Thyroid gland (tissue), 4 donors: ENCODE measurements around the gene ADCY10. TPM values are rescaled to one million over a fixed set of nuclear protein-coding genes. Genes with fewer than 3 reads are reported as not detected.

ENCODE experiments used
- DNase-seq, 2 donors: peaks; one replicate each; pipeline ENCODE4 v3.0.0-alpha.2; 2019
- H3K27ac ChIP-seq, 3 donors: fragments of 200-600 bp; sonication (generic); 1 replicate in 2 of 3; 2 replicates in 1 of 3; pipeline ENCODE4 v1.5.1; 2016 to 2019; ENCODE audit warnings: mild to moderate bottlenecking in 1 of 3, moderate library complexity in 1 of 3
- H3K27me3 ChIP-seq: fragments of 200-600 bp; sonication (generic); one replicate; pipeline ENCODE4 v1.5.1; 2019
- H3K36me3 ChIP-seq, 2 donors: fragments of 200-600 bp; sonication (generic); one replicate each; pipeline ENCODE4 v1.5.1; 2016 to 2019
- H3K4me1 ChIP-seq, 2 donors: fragments of 200-600 bp; sonication (generic); one replicate each; pipeline ENCODE4 v1.5.1; 2017 to 2019
- H3K4me3 ChIP-seq, 3 donors: fragments of 200-600 bp; sonication (generic); replicated peaks in 1 of 3; 1 replicate in 2 of 3; 2 replicates in 1 of 3; pipeline ENCODE4 v1.5.1; 2016; ENCODE audit warnings: mild to moderate bottlenecking in 1 of 3
- H3K9me3 ChIP-seq: fragments of 200-600 bp; sonication (generic); one replicate; pipeline ENCODE4 v1.5.1; 2017
- CTCF ChIP-seq, 6 experiments: fragments of 200-600 bp in 3 of 6; fragments of 450-650 bp in 3 of 6; sonication (generic) in 3 of 6; IDR thresholded peaks; one replicate each; pipeline ENCODE4 v1.5.1; 2016 to 2019; ENCODE audit warnings: antibody characterized with exemption in 6 of 6, mild to moderate bottlenecking in 2 of 6, inconsistent platforms in 1 of 6, moderate library complexity in 1 of 6
- POLR2A ChIP-seq, 2 donors: fragments of 450-650 bp; IDR thresholded peaks; one replicate each; pipeline ENCODE4 v1.6.1; 2017; ENCODE audit warnings: antibody characterized with exemption in 2 of 2, mild to moderate bottlenecking in 2 of 2, moderate library complexity in 1 of 2
- WGBS, 2 donors: methylation state at CpG; one replicate each; pipeline ENCODE4 v1.1.5; 2017; 5-methylcytosine and 5-hydroxymethylcytosine counted together
- intact Hi-C: fragments of 100-400 bp; cut with DNase I; formaldehyde crosslinking; loops from one replicate; pipeline ENCODE4 v1.15.1; 2023
- total RNA-seq, 4 donors: library from RNA; depleted of rRNA; stranded (reverse); fragments of >200 nt; gene quantifications; one replicate each; pipeline ENCODE4 v1.2.3, GENCODE V29; 2016

The ADCY10 gene
- total RNA-seq, 4 donors from 2014 or later: 0.15 to 0.45 (median 0.40) TPM; not detected in 1

GRCh38 chr1:167786502-167786901, 127.4 kb downstream of the ADCY10 start:
- Histone ChIP-seq H3K9me3 (no peaks in the 10 kb centered on the region), H3K36me3 (peaks cover 8 to 13% of the 10 kb centered on the region in 2 donors), H3K4me3 (no peak overlapping the region), H3K27ac (no peak overlapping the region), H3K4me1 (peaks cover 0 to 7% of the 10 kb centered on the region in 2 donors), H3K27me3 (no peaks in the 10 kb centered on the region)
- 76 to 82% methylated on average over 5 of the region's 5 CpGs for WGBS, 2 donors
- TF ChIP-seq POLR2A (IDR thresholded peaks at IDR 0.05) (no peak), CTCF (IDR thresholded peaks at IDR 0.05) (no peak)
- DNase-seq: no peak
- intact Hi-C loops: no loop called here

GRCh38 chr1:167784876-167785550, 128.9 kb downstream of the ADCY10 start:
- 95 to 96% methylated on average over 3 of the region's 3 CpGs for WGBS, 2 donors

GRCh38 chr1:167782946-167783345, 131.0 kb downstream of the ADCY10 start:
- no peak overlapping the region for H3K27ac ChIP-seq
- TF ChIP-seq POLR2A (IDR thresholded peaks at IDR 0.05): no peak
- TF ChIP-seq CTCF (IDR thresholded peaks at IDR 0.05): no peak
- 97 to 100% methylated on average over 1 of the region's 1 CpG for WGBS, 2 donors
- H3K9me3 ChIP-seq: no peaks in the 10 kb centered on the region
- intact Hi-C loops: no loop called here
- no peak overlapping the region for H3K4me3 ChIP-seq
- H3K36me3 ChIP-seq: peaks cover 4% of the 10 kb centered on the region in 2 donors
- no peaks in the 10 kb centered on the region for H3K27me3 ChIP-seq
- no peak for DNase-seq
- no peaks in the 10 kb centered on the region for H3K4me1 ChIP-seq

More at GRCh38 chr1:167784876-167785550, 128.9 kb downstream of the ADCY10 start:
- no peak overlapping the region for H3K27ac ChIP-seq
- H3K4me3 ChIP-seq: no peak overlapping the region
- peaks cover 8% of the 10 kb centered on the region in 2 donors for H3K36me3 ChIP-seq
- DNase-seq: no peak
- no peaks in the 10 kb centered on the region for H3K9me3 ChIP-seq
- no peaks in the 10 kb centered on the region for H3K4me1 ChIP-seq
- intact Hi-C loops: no loop called here
- TF ChIP-seq POLR2A (IDR thresholded peaks at IDR 0.05) (no peak), CTCF (IDR thresholded peaks at IDR 0.05) (no peak)
- no peaks in the 10 kb centered on the region for H3K27me3 ChIP-seq

- H3K9me3 ChIP-seq: no peaks in the 10 kb centered on the region
- no peak for DNase-seq
- H3K27me3 ChIP-seq: no peaks in the 10 kb centered on the region
- no peak for TF ChIP-seq POLR2A (IDR thresholded peaks at IDR 0.05)
- TF ChIP-seq CTCF (IDR thresholded peaks at IDR 0.05): no peak
- 94 to 97% methylated on average over 2 of the region's 2 CpGs for WGBS, 2 donors
- H3K36me3 ChIP-seq: no peaks in the 10 kb centered on the region
- H3K27ac ChIP-seq: no peak overlapping the region
- no peaks in the 10 kb centered on the region for H3K4me1 ChIP-seq
- intact Hi-C loops: no loop called here
- H3K4me3 ChIP-seq: no peak overlapping the region
These were observed 132.4 kb downstream of the ADCY10 start for GRCh38 chr1:167781558-167781957.

- H3K27me3 ChIP-seq: no peaks in the 10 kb centered on the region
- WGBS, 2 donors: 98% methylated on average over 5 of the region's 5 CpGs
- no peaks in the 10 kb centered on the region for H3K36me3 ChIP-seq
- no peaks in the 10 kb centered on the region for H3K4me1 ChIP-seq
- no peak for DNase-seq
- no peaks in the 10 kb centered on the region for H3K9me3 ChIP-seq
- no peak for TF ChIP-seq POLR2A (IDR thresholded peaks at IDR 0.05)
- no peak for TF ChIP-seq CTCF (IDR thresholded peaks at IDR 0.05)
- no peak overlapping the region for H3K4me3 ChIP-seq
- H3K27ac ChIP-seq: no peak overlapping the region
- intact Hi-C loops: no loop called here
These were observed 136.7 kb downstream of the ADCY10 start for GRCh38 chr1:167777269-167777650.
